CD14-positive monocyte (primary cell): ENCODE results near the gene AP2B1. TPM values are rescaled to one million over a fixed set of nuclear protein-coding genes. Genes with fewer than 3 reads are reported as not detected.

Source experiments
- DNase-seq, 3 donors: peaks; one replicate each; pipeline ENCODE4 v3.0.0-alpha.2; 2011 to 2022
- H2AFZ ChIP-seq: 2 replicates; pipeline ENCODE4 v1.6.0; 2012; ENCODE audit warnings: mild to moderate bottlenecking, low read depth, low read length, inconsistent platforms; ENCODE audit not compliant: insufficient read depth, poor library complexity, severe bottlenecking
- H3K27ac ChIP-seq, 2 donors: 1 replicate in 1 of 2; 2 replicates in 1 of 2; pipeline ENCODE4 v1.5.1; 2012 to 2013; ENCODE audit warnings: low read length in 2 of 2, control low read depth in 1 of 2, inconsistent platforms in 1 of 2, low read depth in 1 of 2, mild to moderate bottlenecking in 1 of 2
- H3K27me3 ChIP-seq, 2 donors: one replicate each; pipeline versions ENCODE4 v1.6.0 to v1.6.1; 2011 to 2013; ENCODE audit warnings: low read length in 2 of 2; ENCODE audit not compliant: control insufficient read depth in 2 of 2, insufficient read depth in 2 of 2
- H3K36me3 ChIP-seq, 2 donors: replicated peaks in 1 of 2; 1 replicate in 1 of 2; 2 replicates in 1 of 2; pipeline versions ENCODE4 v1.5.1 to v1.6.1; 2012 to 2013; ENCODE audit warnings: low read length in 2 of 2, control low read depth in 1 of 2, inconsistent platforms in 1 of 2, mild to moderate bottlenecking in 1 of 2; ENCODE audit not compliant: insufficient read depth in 2 of 2, control insufficient read depth in 1 of 2
- H3K4me1 ChIP-seq, 2 donors: 1 replicate in 1 of 2; 2 replicates in 1 of 2; pipeline versions ENCODE4 v1.5.1 to v1.6.1; 2012 to 2013; ENCODE audit warnings: low read length in 2 of 2, control low read depth in 1 of 2, inconsistent platforms in 1 of 2, mild to moderate bottlenecking in 1 of 2, moderate library complexity in 1 of 2; ENCODE audit not compliant: insufficient read depth in 2 of 2, control insufficient read depth in 1 of 2
- H3K4me2 ChIP-seq: replicated peaks from 2 replicates; pipeline ENCODE3; 2012; ENCODE audit warnings: low read length, moderate library complexity, mild to moderate bottlenecking; ENCODE audit not compliant: poor library complexity, severe bottlenecking; ENCODE audit errors: extremely low read depth
- H3K4me3 ChIP-seq, 3 experiments: fragments of 200-600 bp in 1 of 3; sonication (generic) in 1 of 3; replicated peaks in 1 of 3; 1 replicate in 2 of 3; 2 replicates in 1 of 3; pipeline ENCODE4 v1.5.1; 2011 to 2013; ENCODE audit warnings: low read length in 3 of 3, mild to moderate bottlenecking in 3 of 3, control low read depth in 2 of 3, low read depth in 2 of 3, inconsistent platforms in 1 of 3, moderate library complexity in 1 of 3
- H3K79me2 ChIP-seq: 2 replicates; pipeline ENCODE4 v1.6.0; 2012; ENCODE audit warnings: mild to moderate bottlenecking, control low read depth, inconsistent platforms, low read length, moderate library complexity; ENCODE audit not compliant: insufficient read depth
- H3K9ac ChIP-seq: 2 replicates; pipeline ENCODE4 v1.6.0; 2017; ENCODE audit warnings: low read length, mild to moderate bottlenecking; ENCODE audit not compliant: insufficient read depth, poor library complexity, severe bottlenecking
- H3K9me3 ChIP-seq, 2 donors: replicated peaks in 1 of 2; 1 replicate in 1 of 2; 2 replicates in 1 of 2; pipeline versions ENCODE4 v1.5.1 to v1.6.1; 2012 to 2013; ENCODE audit warnings: low read length in 2 of 2, control low read depth in 1 of 2; ENCODE audit not compliant: control insufficient read depth in 1 of 2, insufficient read depth in 1 of 2
- H4K20me1 ChIP-seq: 2 replicates; pipeline ENCODE4 v1.6.0; 2012; ENCODE audit warnings: mild to moderate bottlenecking, low read length, control low read depth, moderate library complexity; ENCODE audit not compliant: insufficient read depth
- H3K27ac Mint-ChIP-seq, 7 donors: one replicate each; pipeline ENCODE4 v1.8.0; 2020; ENCODE audit warnings: mild to moderate bottlenecking in 7 of 7, mixed read lengths in 7 of 7, moderate library complexity in 6 of 7, inconsistent platforms in 2 of 7
- H3K27me3 Mint-ChIP-seq, 3 donors: one replicate each; pipeline ENCODE4 v1.8.0; 2021 to 2022; ENCODE audit warnings: low read depth in 3 of 3, mild to moderate bottlenecking in 3 of 3, mixed read lengths in 3 of 3, moderate library complexity in 3 of 3, inconsistent platforms in 1 of 3
- H3K36me3 Mint-ChIP-seq, 2 donors: one replicate each; pipeline ENCODE4 v1.8.0; 2020; ENCODE audit warnings: mixed read lengths in 2 of 2, inconsistent platforms in 1 of 2, mild to moderate bottlenecking in 1 of 2
- H3K4me1 Mint-ChIP-seq: one replicate; pipeline ENCODE4 v1.8.0; 2020; ENCODE audit warnings: mild to moderate bottlenecking, mixed read lengths
- H3K4me3 Mint-ChIP-seq, 2 donors: one replicate each; pipeline ENCODE4 v1.8.0; 2020; ENCODE audit warnings: mild to moderate bottlenecking in 2 of 2, mixed read lengths in 2 of 2, moderate library complexity in 1 of 2
- H3K9me3 Mint-ChIP-seq, 7 donors: one replicate each; pipeline ENCODE4 v1.8.0; 2020 to 2022; ENCODE audit warnings: mixed read lengths in 7 of 7, mild to moderate bottlenecking in 6 of 7, moderate library complexity in 6 of 7, inconsistent platforms in 2 of 7
- WGBS: methylation state at CpG from one replicate; pipeline ENCODE4 v1.1.5; 2013; ENCODE audit warnings: missing lambda C conversion rate; ENCODE audit not compliant: insufficient coverage; 5-methylcytosine and 5-hydroxymethylcytosine counted together
- intact Hi-C, 2 donors: fragments of 100-400 bp; cut with micrococcal nuclease; formaldehyde crosslinking; loops; one replicate each; pipeline versions ENCODE4 v1.15.0 to v1.15.1; 2023
- polyA plus RNA-seq, 3 donors: library from polyadenylated mRNA; depleted of rRNA in 1 of 3; unstranded in 2 of 3; stranded (reverse) in 1 of 3; fragments of 300-500 nt in 2 of 3; fragments of >200 nt in 1 of 3; fragmentation: Illumina TruSeq in 2 of 3; gene quantifications; 1 replicate in 2 of 3; 2 replicates in 1 of 3; pipeline ENCODE4 v1.2.3, GENCODE V29; 2012 to 2021
- TF ChIP-seq, protein P1 (sequence below): fragments of 200-600 bp; IDR thresholded peaks from one replicate; pipeline ENCODE4 v1.8.0; 2022; ENCODE audit warnings: antibody characterized with exemption, mild to moderate bottlenecking

AP2B1 gene
- polyA plus RNA-seq, 3 donors, result 28.7 to 44.2 (median 29.4) TPM

DNA sequence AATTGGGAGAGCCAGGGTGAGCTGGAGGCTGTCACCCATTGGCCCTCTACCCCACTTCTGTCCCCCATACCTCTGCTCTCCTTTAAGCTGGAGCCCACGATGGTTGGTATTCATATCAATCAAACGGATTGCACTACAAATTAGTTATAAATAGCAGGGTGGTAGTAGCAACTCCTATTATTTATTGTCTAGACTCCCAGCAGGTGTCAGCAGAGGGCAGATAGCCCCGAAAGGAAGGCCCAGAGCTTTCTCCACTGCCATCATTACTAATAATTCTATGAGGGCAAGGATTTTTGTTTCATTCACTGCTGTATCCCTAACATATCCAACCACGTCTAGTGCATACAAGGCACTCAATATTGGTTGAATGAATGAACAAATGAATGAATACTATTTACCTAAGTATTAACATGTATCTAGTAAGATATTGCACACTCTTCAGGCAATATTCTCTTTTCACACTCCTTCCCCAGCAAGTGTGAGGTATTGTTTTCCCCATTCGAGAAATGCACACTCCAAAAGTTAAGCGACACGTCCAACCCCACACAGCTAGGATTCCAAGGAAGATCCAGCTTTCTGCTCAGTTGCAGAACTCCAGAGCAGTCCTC, 179.9 kb downstream of the AP2B1 start:
- H3K9me3 Mint-ChIP-seq, result peaks cover 0 to 6% (median 2%) of the 10 kb centered on the region in 7 donors
- DNase-seq, result no peak
- Histone ChIP-seq H2AFZ (no peak overlapping the region), H3K36me3 (no peaks in the 10 kb centered on the region), H3K27me3 (peaks cover 3 to 20% of the 10 kb centered on the region in 2 donors), H3K27ac (no peak overlapping the region), H3K4me1 (peaks cover 9 to 13% of the 10 kb centered on the region in 2 donors), H3K4me3 (no peak overlapping the region), H3K9ac (no peak overlapping the region), H3K79me2 (no peaks in the 10 kb centered on the region), H4K20me1 (no peaks in the 10 kb centered on the region), H3K9me3 (no peaks in the 10 kb centered on the region), H3K4me2 (no peak overlapping the region)
- H3K27ac Mint-ChIP-seq, result peak overlapping the region in 1 of 7 donors; percentile 49
- H3K4me3 Mint-ChIP-seq, result no peak overlapping the region
- 85% methylated on average over 3 of the region's 7 CpGs for WGBS
- H3K27me3 Mint-ChIP-seq, result peaks cover 19 to 31% (median 27%) of the 10 kb centered on the region in 3 donors
- H3K4me1 Mint-ChIP-seq, result peaks cover 9% of the 10 kb centered on the region
- H3K36me3 Mint-ChIP-seq, result no peaks in the 10 kb centered on the region
- intact Hi-C loops, result no loop called here
- TF ChIP-seq, protein P1, sequence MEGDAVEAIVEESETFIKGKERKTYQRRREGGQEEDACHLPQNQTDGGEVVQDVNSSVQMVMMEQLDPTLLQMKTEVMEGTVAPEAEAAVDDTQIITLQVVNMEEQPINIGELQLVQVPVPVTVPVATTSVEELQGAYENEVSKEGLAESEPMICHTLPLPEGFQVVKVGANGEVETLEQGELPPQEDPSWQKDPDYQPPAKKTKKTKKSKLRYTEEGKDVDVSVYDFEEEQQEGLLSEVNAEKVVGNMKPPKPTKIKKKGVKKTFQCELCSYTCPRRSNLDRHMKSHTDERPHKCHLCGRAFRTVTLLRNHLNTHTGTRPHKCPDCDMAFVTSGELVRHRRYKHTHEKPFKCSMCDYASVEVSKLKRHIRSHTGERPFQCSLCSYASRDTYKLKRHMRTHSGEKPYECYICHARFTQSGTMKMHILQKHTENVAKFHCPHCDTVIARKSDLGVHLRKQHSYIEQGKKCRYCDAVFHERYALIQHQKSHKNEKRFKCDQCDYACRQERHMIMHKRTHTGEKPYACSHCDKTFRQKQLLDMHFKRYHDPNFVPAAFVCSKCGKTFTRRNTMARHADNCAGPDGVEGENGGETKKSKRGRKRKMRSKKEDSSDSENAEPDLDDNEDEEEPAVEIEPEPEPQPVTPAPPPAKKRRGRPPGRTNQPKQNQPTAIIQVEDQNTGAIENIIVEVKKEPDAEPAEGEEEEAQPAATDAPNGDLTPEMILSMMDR, result peak; percentile 14

DNA sequence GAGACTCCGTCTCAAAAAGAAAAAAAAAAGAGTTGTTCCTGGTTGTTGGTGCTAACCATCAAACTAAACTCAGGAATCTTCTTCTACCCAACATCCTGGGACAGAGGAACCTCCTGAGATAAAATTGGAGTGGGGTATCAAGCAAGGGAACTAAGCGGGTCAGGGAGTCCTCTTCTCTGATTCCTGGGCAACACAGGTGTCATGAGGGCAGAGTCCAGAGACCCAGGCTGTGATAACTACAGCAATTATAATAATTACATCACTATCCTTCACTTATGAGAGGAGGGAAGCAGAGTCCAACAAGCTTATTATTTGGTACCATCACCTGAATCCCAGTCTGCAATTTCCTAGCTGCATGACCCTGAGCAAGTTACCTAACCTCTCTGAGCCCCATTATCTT, 181.7 kb downstream of the AP2B1 start:
- Mint-ChIP-seq H3K27me3 (peaks cover 22 to 37% (median 26%) of the 10 kb centered on the region in 3 donors), H3K4me1 (peaks cover 8% of the 10 kb centered on the region), H3K4me3 (no peak overlapping the region), H3K36me3 (no peaks in the 10 kb centered on the region), H3K9me3 (peaks cover 0 to 6% (median 2%) of the 10 kb centered on the region in 7 donors), H3K27ac (no peak overlapping the region)
- no peak overlapping the region for H3K9ac ChIP-seq
- H4K20me1 ChIP-seq, result no peaks in the 10 kb centered on the region
- no peak overlapping the region for H3K4me2 ChIP-seq
- H3K27me3 ChIP-seq, result peaks cover 3 to 20% of the 10 kb centered on the region in 2 donors
- TF ChIP-seq, protein P1, result no peak
- no peaks in the 10 kb centered on the region for H3K36me3 ChIP-seq
- H2AFZ ChIP-seq, result no peak overlapping the region
- intact Hi-C loops, result no loop called here
- peaks cover 9 to 12% of the 10 kb centered on the region in 2 donors for H3K4me1 ChIP-seq
- no peak overlapping the region for H3K4me3 ChIP-seq
- WGBS, result no CpG with 5 or more reads among the region's 2 CpGs
- DNase-seq, result no peak
- no peaks in the 10 kb centered on the region for H3K79me2 ChIP-seq
- H3K9me3 ChIP-seq, result no peaks in the 10 kb centered on the region
- no peak overlapping the region for H3K27ac ChIP-seq
